PFSK-1 (cell line): Measurements from ENCODE around the gene LRRC41.

Experiments used
- FOXP2 ChIP-seq: optimal IDR thresholded peaks from 2 replicates; pipeline ENCODE3; 2011; ENCODE audit warnings: borderline replicate concordance, control low read depth, inconsistent platforms; ENCODE audit not compliant: insufficient read depth; ENCODE audit errors: extremely low read length, extremely low read depth
- POLR2AphosphoS5 ChIP-seq: IDR thresholded peaks from 2 replicates; pipeline ENCODE4 v1.6.1; 2012; ENCODE audit warnings: low read depth, mild to moderate bottlenecking, control low read depth, low read length, moderate library complexity
- SIN3A ChIP-seq: IDR thresholded peaks from 2 replicates; pipeline ENCODE4 v1.6.1; 2012; ENCODE audit warnings: mild to moderate bottlenecking, low read length, moderate library complexity, borderline replicate concordance; ENCODE audit not compliant: insufficient read depth
- TAF1 ChIP-seq: IDR thresholded peaks from 2 replicates; pipeline ENCODE4 v1.6.1; 2012; ENCODE audit warnings: low read length, control low read depth, borderline replicate concordance; ENCODE audit not compliant: insufficient read depth
- TF ChIP-seq, protein P1 (sequence below), 2 experiments: IDR thresholded peaks; 2 replicates each; pipeline versions ENCODE4 v1.6.1 to v1.8.0; 2011 to 2012; ENCODE audit warnings: low read depth in 2 of 2, low read length in 2 of 2, control low read depth in 1 of 2, inconsistent platforms in 1 of 2, mild to moderate bottlenecking in 1 of 2, moderate library complexity in 1 of 2; ENCODE audit not compliant: insufficient read depth in 1 of 2

Gene LRRC41

DNA sequence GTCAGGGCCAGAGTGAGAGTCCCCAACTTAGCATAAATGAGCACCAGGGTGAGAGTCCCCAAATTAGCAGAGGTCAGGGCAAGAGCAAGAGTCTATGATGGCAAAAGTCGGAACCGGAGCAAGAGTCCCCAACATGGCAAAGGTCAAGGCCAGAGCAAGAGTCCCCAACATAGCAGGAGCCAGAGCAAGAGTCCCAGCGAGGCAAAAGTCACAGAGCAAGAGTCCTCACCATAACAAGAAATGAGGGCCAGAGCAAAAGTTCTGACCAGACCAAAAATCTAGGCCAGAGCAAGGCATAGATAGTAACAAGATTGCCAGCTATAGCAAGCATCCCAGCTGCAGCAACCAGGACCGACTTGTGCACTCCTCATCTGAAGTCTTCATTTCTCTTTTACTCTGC lies 40.3 kb upstream of the LRRC41 start:
- TF ChIP-seq, protein P1, sequence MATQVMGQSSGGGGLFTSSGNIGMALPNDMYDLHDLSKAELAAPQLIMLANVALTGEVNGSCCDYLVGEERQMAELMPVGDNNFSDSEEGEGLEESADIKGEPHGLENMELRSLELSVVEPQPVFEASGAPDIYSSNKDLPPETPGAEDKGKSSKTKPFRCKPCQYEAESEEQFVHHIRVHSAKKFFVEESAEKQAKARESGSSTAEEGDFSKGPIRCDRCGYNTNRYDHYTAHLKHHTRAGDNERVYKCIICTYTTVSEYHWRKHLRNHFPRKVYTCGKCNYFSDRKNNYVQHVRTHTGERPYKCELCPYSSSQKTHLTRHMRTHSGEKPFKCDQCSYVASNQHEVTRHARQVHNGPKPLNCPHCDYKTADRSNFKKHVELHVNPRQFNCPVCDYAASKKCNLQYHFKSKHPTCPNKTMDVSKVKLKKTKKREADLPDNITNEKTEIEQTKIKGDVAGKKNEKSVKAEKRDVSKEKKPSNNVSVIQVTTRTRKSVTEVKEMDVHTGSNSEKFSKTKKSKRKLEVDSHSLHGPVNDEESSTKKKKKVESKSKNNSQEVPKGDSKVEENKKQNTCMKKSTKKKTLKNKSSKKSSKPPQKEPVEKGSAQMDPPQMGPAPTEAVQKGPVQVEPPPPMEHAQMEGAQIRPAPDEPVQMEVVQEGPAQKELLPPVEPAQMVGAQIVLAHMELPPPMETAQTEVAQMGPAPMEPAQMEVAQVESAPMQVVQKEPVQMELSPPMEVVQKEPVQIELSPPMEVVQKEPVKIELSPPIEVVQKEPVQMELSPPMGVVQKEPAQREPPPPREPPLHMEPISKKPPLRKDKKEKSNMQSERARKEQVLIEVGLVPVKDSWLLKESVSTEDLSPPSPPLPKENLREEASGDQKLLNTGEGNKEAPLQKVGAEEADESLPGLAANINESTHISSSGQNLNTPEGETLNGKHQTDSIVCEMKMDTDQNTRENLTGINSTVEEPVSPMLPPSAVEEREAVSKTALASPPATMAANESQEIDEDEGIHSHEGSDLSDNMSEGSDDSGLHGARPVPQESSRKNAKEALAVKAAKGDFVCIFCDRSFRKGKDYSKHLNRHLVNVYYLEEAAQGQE (IDR thresholded peaks at IDR 0.05; ENCODE audit: insufficient read depth in 1 of 2, low read depth in 2 of 2, low read length in 2 of 2), result no peak
- TF ChIP-seq SIN3A (no peak), FOXP2 (no peak), POLR2AphosphoS5 (no peak), TAF1 (no peak)

DNA sequence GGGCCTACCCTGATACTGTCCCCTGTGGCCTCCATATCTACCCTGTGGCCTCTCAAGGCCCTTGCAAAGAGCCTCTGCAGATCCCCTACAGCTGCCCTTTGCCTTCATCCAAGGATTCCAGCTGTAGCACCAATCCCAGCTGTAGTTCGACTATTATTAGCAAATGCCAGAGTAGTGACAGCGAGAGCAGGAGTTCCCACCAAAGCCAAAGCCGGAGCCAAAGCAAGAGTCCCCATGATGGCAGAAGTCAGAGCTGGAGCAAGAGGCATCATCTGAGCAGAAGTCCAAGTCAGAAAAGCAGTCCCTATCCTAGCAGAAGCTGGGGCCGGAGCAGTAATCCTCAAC lies 39.9 kb upstream of the LRRC41 start:
- TF ChIP-seq TAF1, result no peak

DNA sequence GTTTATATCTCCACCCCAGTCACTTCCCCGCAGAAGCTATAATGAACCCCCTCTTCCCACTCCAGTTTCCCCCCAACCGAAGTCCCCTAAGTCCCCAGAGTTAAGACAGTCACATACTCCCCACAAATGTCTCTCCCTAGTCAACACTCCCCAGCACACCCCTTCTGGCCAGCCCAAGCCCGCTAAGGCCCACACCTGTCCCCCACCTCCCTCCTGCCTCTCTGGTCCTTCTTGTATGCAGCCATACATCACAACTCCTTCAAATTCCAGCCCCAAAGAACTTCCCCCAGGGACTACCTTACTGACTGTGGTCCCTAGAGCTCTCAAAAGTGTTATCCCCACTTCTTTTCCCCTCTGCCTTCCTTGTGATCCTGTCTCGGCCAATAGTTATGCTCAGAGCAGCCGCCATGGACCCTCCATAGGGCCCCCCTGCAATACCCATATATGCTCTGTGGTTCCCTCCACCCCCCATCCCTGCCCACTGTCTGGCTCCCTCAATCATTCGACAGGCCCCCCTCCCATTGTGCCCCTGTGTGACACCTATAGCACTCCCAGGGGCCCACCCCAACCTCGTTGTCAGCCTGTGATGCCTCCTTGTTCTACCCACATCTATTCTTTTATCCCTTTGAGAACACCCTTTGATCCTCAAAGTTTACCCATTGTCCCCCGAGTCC lies 39.4 kb upstream of the LRRC41 start:
- no peak for TF ChIP-seq POLR2AphosphoS5
- TF ChIP-seq SIN3A, result no peak

DNA sequence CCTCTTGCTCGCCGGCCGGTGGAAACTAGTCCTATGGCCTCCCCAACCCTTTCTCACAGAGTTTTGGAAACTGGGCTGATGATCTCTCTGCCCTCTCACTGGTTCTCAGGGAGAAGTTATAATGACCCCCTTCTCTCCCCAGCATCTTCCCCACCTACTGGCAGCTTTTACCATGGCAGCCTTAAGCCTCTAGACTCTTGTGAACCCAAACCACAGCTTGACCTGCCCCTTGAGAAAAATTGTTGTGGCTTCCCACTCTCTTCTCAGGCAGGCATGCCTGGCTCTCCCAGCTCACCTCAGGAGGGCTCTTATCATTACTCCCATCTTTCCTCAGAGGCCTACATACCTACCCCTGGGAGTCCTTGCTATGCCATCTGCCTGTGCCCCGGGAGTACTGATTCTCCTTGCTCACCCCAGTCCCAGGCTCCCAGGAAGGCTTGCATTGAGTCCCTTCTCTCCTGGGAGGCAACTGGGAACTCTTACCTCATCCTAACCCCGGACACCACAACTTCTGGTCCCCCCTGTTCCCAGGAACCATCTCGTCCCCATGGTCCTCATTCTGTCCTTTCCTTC lies 38.8 kb upstream of the LRRC41 start:
- TF ChIP-seq SIN3A (no peak), FOXP2 (no peak), POLR2AphosphoS5 (no peak), TAF1 (no peak)
- TF ChIP-seq, protein P1 (IDR thresholded peaks at IDR 0.05; ENCODE audit: insufficient read depth in 1 of 2, low read depth in 2 of 2, low read length in 2 of 2), result no peak

DNA sequence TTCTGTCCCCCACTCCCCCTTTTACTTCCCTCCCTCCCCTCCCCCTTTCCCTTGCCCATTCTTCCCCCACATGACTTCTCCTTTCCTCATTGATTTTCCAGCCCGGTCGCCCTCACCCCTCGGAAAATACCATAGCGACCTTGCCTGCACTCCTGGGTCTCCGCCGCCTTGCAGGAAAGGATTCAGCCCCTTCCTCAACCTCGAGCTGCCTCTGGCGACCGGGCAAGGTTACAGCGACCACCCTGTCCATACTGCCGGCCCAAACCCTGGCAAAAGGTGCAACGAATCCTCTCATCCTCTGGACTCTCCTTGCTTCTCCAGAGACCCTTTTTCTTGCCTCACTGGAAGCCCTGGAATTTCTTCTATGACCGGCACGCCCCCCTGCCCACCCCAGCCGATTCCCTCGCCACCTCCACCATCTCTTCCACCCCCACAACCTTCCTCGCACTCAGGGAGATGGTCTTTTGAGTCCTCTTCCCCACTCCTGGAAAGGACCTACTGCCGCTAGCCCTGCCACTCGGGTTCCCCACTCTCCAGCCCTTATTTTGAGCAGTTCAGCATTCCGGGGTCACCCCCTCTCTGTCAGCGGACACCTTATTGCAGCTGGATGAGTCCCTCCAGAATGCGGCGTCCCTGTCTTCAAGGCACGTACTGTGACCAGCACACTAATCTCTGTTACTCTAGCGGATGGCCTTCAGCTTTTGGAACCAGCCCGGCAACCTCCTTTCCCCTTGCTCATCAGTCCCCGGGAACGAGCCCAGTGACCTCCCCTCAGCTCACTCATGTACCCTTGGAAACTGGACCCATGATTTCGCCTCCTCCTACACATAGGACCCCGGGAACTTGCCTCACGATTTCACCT lies 38.0 kb upstream of the LRRC41 start:
- TF ChIP-seq TAF1 (no peak), POLR2AphosphoS5 (no peak), SIN3A (no peak), FOXP2 (no peak)
- TF ChIP-seq, protein P1 (IDR thresholded peaks at IDR 0.05; ENCODE audit: insufficient read depth in 1 of 2, low read depth in 2 of 2, low read length in 2 of 2), result no peak
